ENCODE results near the gene KRT16.

- TF ChIP-seq CTCF (IDR thresholded peaks at IDR 0.05) (no peak), POLR2A (IDR thresholded peaks at IDR 0.05) (no peak), POLR2AphosphoS5 (IDR thresholded peaks at IDR 0.05) (no peak)
Measured at GRCh38 chr17:41624208-41625101, 11.9 kb upstream of the KRT16 start, which contains the start of gene KRT17.

Measured in transverse colon (tissue), 4 donors.